AG04450 (cell line): ENCODE measurements around the gene PTGDR. TPM values are rescaled to one million over a fixed set of nuclear protein-coding genes. Genes with fewer than 3 reads are reported as not detected.

ENCODE experiments used
- CTCF ChIA-PET: fragments of 300-600, 350-600 bp; formaldehyde crosslinking; extraction: SDS; loops from one replicate; lab custom pipeline; 2022; ENCODE audit warnings: antibody characterized with exemption, inconsistent platforms; lab: Charles Lee
- POLR2A ChIA-PET: fragments of 350-600 bp; formaldehyde crosslinking; extraction: SDS; loops from one replicate; lab custom pipeline; 2021; ENCODE audit warnings: antibody characterized with exemption, inconsistent platforms; lab: Yijun Ruan, JAX
- DNase-seq: peaks from one replicate; pipeline ENCODE4 v3.0.0-alpha.2; 2011; ENCODE audit warnings: low read depth, low spot score
- H3K27ac ChIP-seq: one replicate; pipeline ENCODE4 v1.5.1; 2012; ENCODE audit warnings: low read depth, low read length, control low read depth
- H3K27me3 ChIP-seq: one replicate; pipeline ENCODE4 v1.6.0; 2012; ENCODE audit warnings: low read length; ENCODE audit not compliant: control insufficient read depth, insufficient read depth
- H3K4me3 ChIP-seq: 2 replicates; pipeline ENCODE4 v1.5.1; 2011; ENCODE audit warnings: mild to moderate bottlenecking, low read depth, low read length, control low read depth
- H3K9me3 ChIP-seq: 2 replicates; pipeline ENCODE4 v1.5.1; 2012; ENCODE audit warnings: low read length; ENCODE audit not compliant: control insufficient read depth, insufficient read depth
- polyA plus RNA-seq: library from polyadenylated mRNA; depleted of rRNA; stranded (reverse); fragments of >200 nt; gene quantifications from 2 replicates; pipeline ENCODE4 v1.2.3, GENCODE V29; 2011
- TF ChIP-seq, protein P1 (sequence below): IDR thresholded peaks from 2 replicates; pipeline ENCODE4 v1.5.1; 2011; ENCODE audit warnings: low read depth, low read length, control low read depth, inconsistent platforms

PTGDR gene
- polyA plus RNA-seq, 1 experiment, result not detected

DNA sequence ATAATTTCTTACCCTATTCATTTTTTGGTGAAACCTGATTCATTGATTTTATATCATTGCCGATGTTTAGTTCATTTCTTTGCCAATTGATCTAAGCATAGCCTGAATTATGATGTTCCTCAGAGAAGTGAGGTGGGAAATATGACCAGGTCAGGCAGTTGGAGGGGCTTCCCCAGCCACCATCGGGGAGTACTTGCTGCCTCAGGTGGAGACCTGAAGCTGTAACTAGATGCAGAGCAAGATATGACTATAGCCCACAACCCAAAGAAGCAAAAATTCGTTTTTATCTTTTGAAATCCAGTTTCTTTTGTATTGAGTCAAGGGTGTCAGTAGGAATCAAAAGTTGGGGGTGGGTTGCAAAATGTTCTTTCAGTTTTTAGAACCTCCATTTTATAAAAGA lies 7.9 kb downstream of the PTGDR start:
- Histone ChIP-seq H3K27me3 (peaks cover 11% of the 10 kb centered on the region), H3K4me3 (no peak overlapping the region), H3K9me3 (no peaks in the 10 kb centered on the region), H3K27ac (no peak overlapping the region)
- ChIA-PET CTCF (no interaction called here), POLR2A (no interaction called here)
- TF ChIP-seq, protein P1, sequence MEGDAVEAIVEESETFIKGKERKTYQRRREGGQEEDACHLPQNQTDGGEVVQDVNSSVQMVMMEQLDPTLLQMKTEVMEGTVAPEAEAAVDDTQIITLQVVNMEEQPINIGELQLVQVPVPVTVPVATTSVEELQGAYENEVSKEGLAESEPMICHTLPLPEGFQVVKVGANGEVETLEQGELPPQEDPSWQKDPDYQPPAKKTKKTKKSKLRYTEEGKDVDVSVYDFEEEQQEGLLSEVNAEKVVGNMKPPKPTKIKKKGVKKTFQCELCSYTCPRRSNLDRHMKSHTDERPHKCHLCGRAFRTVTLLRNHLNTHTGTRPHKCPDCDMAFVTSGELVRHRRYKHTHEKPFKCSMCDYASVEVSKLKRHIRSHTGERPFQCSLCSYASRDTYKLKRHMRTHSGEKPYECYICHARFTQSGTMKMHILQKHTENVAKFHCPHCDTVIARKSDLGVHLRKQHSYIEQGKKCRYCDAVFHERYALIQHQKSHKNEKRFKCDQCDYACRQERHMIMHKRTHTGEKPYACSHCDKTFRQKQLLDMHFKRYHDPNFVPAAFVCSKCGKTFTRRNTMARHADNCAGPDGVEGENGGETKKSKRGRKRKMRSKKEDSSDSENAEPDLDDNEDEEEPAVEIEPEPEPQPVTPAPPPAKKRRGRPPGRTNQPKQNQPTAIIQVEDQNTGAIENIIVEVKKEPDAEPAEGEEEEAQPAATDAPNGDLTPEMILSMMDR, result no peak
- no peak for DNase-seq

DNA sequence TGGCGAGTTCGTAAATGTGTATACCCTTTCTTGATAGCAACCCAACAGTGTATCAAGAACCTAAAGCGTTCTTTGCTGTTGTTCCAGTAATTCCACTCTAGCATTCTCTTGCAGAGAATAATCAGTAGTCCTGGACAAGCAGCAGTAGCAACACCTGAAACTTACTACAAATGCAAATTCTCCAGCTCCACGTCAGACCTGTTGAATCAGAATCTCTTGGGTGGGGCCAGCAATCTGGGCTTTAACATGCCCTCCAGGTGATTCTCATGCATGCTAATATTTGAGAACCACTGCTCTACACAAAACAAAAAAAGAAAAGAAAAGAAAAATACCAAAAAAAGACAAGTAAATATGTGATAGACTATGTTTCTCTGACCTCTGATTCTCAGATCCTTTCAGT lies 10.1 kb downstream of the PTGDR start:
- TF ChIP-seq, protein P1, result no peak
- no peak overlapping the region for H3K27ac ChIP-seq
- POLR2A ChIA-PET, result no interaction called here
- no peak for DNase-seq
- CTCF ChIA-PET, result no interaction called here
- no peak overlapping the region for H3K4me3 ChIP-seq
- H3K9me3 ChIP-seq, result no peaks in the 10 kb centered on the region
- peaks cover 5% of the 10 kb centered on the region for H3K27me3 ChIP-seq

DNA sequence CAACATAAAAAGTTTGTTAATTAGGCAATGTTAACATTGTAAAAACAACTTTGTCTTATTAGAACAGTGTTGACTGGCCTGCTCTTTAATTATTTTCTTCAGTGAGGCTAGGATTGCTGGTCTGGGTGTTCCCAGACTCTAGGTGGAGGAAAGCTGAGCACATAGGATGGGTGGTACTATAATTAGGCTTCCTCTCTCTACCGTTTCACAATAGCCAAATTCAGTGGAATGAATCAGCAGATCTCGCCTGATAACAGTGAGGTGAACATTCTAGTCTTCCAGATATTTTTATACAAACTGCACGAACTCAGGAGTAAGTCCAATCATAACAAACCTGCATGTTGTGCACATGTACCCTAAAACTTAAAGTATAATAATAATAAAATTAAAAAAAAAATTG lies 11.9 kb downstream of the PTGDR start:
- ChIA-PET POLR2A (no interaction called here), CTCF (no interaction called here)
- no peak overlapping the region for H3K4me3 ChIP-seq
- H3K9me3 ChIP-seq, result no peaks in the 10 kb centered on the region
- H3K27me3 ChIP-seq, result peaks cover 2% of the 10 kb centered on the region
- H3K27ac ChIP-seq, result no peak overlapping the region
- TF ChIP-seq, protein P1, result no peak
- DNase-seq, result no peak

- ChIA-PET CTCF (no interaction called here), POLR2A (no interaction called here)
- DNase-seq, result no peak
These were observed 15.6 kb downstream of the PTGDR start for GRCh38 chr14:52283099-52283498.

More at GRCh38 chr14:52283099-52283498, 15.6 kb downstream of the PTGDR start:
- no peaks in the 10 kb centered on the region for H3K27me3 ChIP-seq
- TF ChIP-seq, protein P1, result no peak
- H3K27ac ChIP-seq, result no peak overlapping the region
- H3K4me3 ChIP-seq, result no peak overlapping the region
- H3K9me3 ChIP-seq, result no peaks in the 10 kb centered on the region
